Activated naive CD4-positive, alpha-beta T cell treated with Interleukin-2 at 50 U/mL for 16 hours (primary cell): ENCODE results near the gene TBC1D22A.
"Not testable (repeated sequence)": the region's sequence is repeated elsewhere in the genome, so short reads cannot be mapped to it uniquely, and the experiment has no call there.

Experiments used
- DNase-seq: peaks from one replicate; pipeline ENCODE4 v3.0.0-alpha.2; 2020

Gene TBC1D22A

GRCh38 chr22:47038206-47038835 lies 275.9 kb downstream of the TBC1D22A start:
- DNase-seq = no peak

- no peak for DNase-seq
Observed at GRCh38 chr22:47039356-47039755, 276.9 kb downstream of the TBC1D22A start.

- DNase-seq = no peak
Observed at GRCh38 chr22:47040486-47041270, 278.2 kb downstream of the TBC1D22A start.

GRCh38 chr22:47041271-47042115 lies 279.0 kb downstream of the TBC1D22A start:
- no peak for DNase-seq

- no peak for DNase-seq
Observed at GRCh38 chr22:47042116-47042825, 279.8 kb downstream of the TBC1D22A start.

- no peak for DNase-seq
Observed at GRCh38 chr22:47042861-47043496, 280.5 kb downstream of the TBC1D22A start.

GRCh38 chr22:47043835-47044721 lies 281.6 kb downstream of the TBC1D22A start:
- no peak for DNase-seq

- DNase-seq = no peak
Observed at GRCh38 chr22:47044722-47045535, 282.5 kb downstream of the TBC1D22A start.

GRCh38 chr22:47045691-47046410 lies 283.4 kb downstream of the TBC1D22A start:
- no peak for DNase-seq

GRCh38 chr22:47046411-47047065 lies 284.1 kb downstream of the TBC1D22A start:
- DNase-seq = no peak

GRCh38 chr22:47047321-47048122 lies 285.1 kb downstream of the TBC1D22A start:
- no peak for DNase-seq

- no peak for DNase-seq
Observed at GRCh38 chr22:47048123-47049077, 285.9 kb downstream of the TBC1D22A start.

GRCh38 chr22:47049078-47049624 lies 286.7 kb downstream of the TBC1D22A start:
- DNase-seq = no peak

GRCh38 chr22:47049736-47050400 lies 287.4 kb downstream of the TBC1D22A start:
- not testable (repeated sequence) for DNase-seq

GRCh38 chr22:47050401-47051051 lies 288.1 kb downstream of the TBC1D22A start:
- no peak for DNase-seq
